ENCODE results near the gene PALB2. TPM values are rescaled to one million over a fixed set of nuclear protein-coding genes. Genes with fewer than 3 reads are reported as not detected.

Gene PALB2
- total RNA-seq, 6 donors from 2014 or later, result 6.4 to 32.5 (median 11.6) TPM

- 90 to 94% methylated on average over 6 of the region's 6 CpGs for WGBS, 2 donors
- DNase-seq, result no peak
- peaks cover 25 to 92% (median 72%) of the 10 kb centered on the region in 4 donors for H3K36me3 ChIP-seq
- H3K9me3 ChIP-seq, result no peaks in the 10 kb centered on the region
- H3K27ac ChIP-seq, result no peak overlapping the region
- H3K27me3 ChIP-seq, result no peaks in the 10 kb centered on the region
- TF ChIP-seq CTCF (IDR thresholded peaks at IDR 0.05) (no peak), POLR2AphosphoS5 (IDR thresholded peaks at IDR 0.05) (no peak), POLR2A (IDR thresholded peaks at IDR 0.05) (no peak), EP300 (IDR thresholded peaks at IDR 0.05) (no peak)
- H3K4me1 ChIP-seq, result peaks cover 9 to 26% (median 15%) of the 10 kb centered on the region in 4 donors
- H3K4me3 ChIP-seq, result no peak overlapping the region
- no peak for ATAC-seq (ENCODE audit: low FRiP score in 2 of 2)
Observed at GRCh38 chr16:23563186-23563585, 77.9 kb downstream of the PALB2 start.

- DNase-seq, result no peak
- no peak for TF ChIP-seq CTCF (IDR thresholded peaks at IDR 0.05)
- TF ChIP-seq POLR2A (IDR thresholded peaks at IDR 0.05), result no peak
- TF ChIP-seq POLR2AphosphoS5 (IDR thresholded peaks at IDR 0.05), result no peak
- no peak for TF ChIP-seq EP300 (IDR thresholded peaks at IDR 0.05)
- peaks cover 25 to 86% (median 68%) of the 10 kb centered on the region in 4 donors for H3K36me3 ChIP-seq
- H3K4me1 ChIP-seq, result peaks cover 9 to 29% (median 16%) of the 10 kb centered on the region in 4 donors
- no peaks in the 10 kb centered on the region for H3K27me3 ChIP-seq
- no peaks in the 10 kb centered on the region for H3K9me3 ChIP-seq
- ATAC-seq (ENCODE audit: low FRiP score in 2 of 2), result no peak
- H3K27ac ChIP-seq, result no peak overlapping the region
- no peak overlapping the region for H3K4me3 ChIP-seq
- WGBS, 2 donors, result 93 to 97% methylated on average over 13 of the region's 13 CpGs
Observed at GRCh38 chr16:23562505-23562904, 78.6 kb downstream of the PALB2 start.

GRCh38 chr16:23561586-23561985, 79.5 kb downstream of the PALB2 start:
- peaks cover 22 to 77% (median 60%) of the 10 kb centered on the region in 4 donors for H3K36me3 ChIP-seq
- ATAC-seq (ENCODE audit: low FRiP score in 2 of 2), result no peak

GRCh38 chr16:23557779-23558702, 83.1 kb downstream of the PALB2 start:
- peaks cover 19 to 44% (median 24%) of the 10 kb centered on the region in 4 donors for H3K4me1 ChIP-seq

More at GRCh38 chr16:23561586-23561985, 79.5 kb downstream of the PALB2 start:
- Histone ChIP-seq H3K4me3 (no peak overlapping the region), H3K27ac (no peak overlapping the region), H3K9me3 (no peaks in the 10 kb centered on the region), H3K4me1 (peaks cover 12 to 34% (median 19%) of the 10 kb centered on the region in 4 donors), H3K27me3 (no peaks in the 10 kb centered on the region)
- 86 to 91% methylated on average over 5 of the region's 5 CpGs for WGBS, 2 donors
- no peak for DNase-seq
- no peak for TF ChIP-seq POLR2A (IDR thresholded peaks at IDR 0.05)
- no peak for TF ChIP-seq CTCF (IDR thresholded peaks at IDR 0.05)
- no peak for TF ChIP-seq EP300 (IDR thresholded peaks at IDR 0.05)

More at GRCh38 chr16:23557779-23558702, 83.1 kb downstream of the PALB2 start:
- Histone ChIP-seq H3K27me3 (no peaks in the 10 kb centered on the region), H3K4me3 (peak overlapping the region; percentile 81 to 91 (median 84)), H3K36me3 (peaks cover 9 to 45% (median 26%) of the 10 kb centered on the region in 4 donors), H3K27ac (peak overlapping the region; percentile 83 to 92 (median 88)), H3K9me3 (no peaks in the 10 kb centered on the region)
- DNase-seq (peak; percentile 21 to 92), ATAC-seq (ENCODE audit: low FRiP score in 2 of 2) (peak in 1 of 2 donors; percentile 41)
- no peak for TF ChIP-seq EP300 (IDR thresholded peaks at IDR 0.05)
- TF ChIP-seq POLR2A (IDR thresholded peaks at IDR 0.05), result peak in 1 of 4 donors; percentile 33
- 3 to 23% methylated on average over 5 to 37 of the region's 60 CpGs for WGBS, 2 donors
